ENCODE data around the gene NFE2L1. TPM values are rescaled to one million over a fixed set of nuclear protein-coding genes. Genes with fewer than 3 reads are reported as not detected.

The NFE2L1 gene
- total RNA-seq, 1 experiment from 2014 or later, result 161 TPM

- peaks cover 52% of the 10 kb centered on the region for H3K27me3 Mint-ChIP-seq (ENCODE audit: low read depth)
- Histone ChIP-seq H2BK20ac (ENCODE audit: low read depth, low read length, poor library complexity, severe bottlenecking) (no peak overlapping the region), H2BK5ac (ENCODE audit: insufficient read length, low read length) (no peak overlapping the region), H3K4me1 (ENCODE audit: insufficient read depth, low read length) (no peaks in the 10 kb centered on the region), H2BK12ac (ENCODE audit: insufficient read length, low read depth, low read length) (no peak overlapping the region), H2BK120ac (ENCODE audit: low read depth, low read length, poor library complexity, severe bottlenecking) (no peak overlapping the region), H3K27me3 (ENCODE audit: insufficient read depth, low read length) (no peaks in the 10 kb centered on the region; the same call in 1 of the 2 replicates), H3K18ac (ENCODE audit: insufficient read length, low read depth, low read length) (no peak overlapping the region), H3K9me3 (ENCODE audit: control insufficient read depth, low read depth, low read length) (no peaks in the 10 kb centered on the region), H3K23ac (ENCODE audit: insufficient read length, low read depth, low read length) (no peak overlapping the region), H3K23me2 (ENCODE audit: insufficient read length, low read depth, low read length, poor library complexity, severe bottlenecking) (peaks cover under 1% of the 10 kb centered on the region), H4K91ac (ENCODE audit: insufficient read length, low read depth, low read length) (no peak overlapping the region), H2AK5ac (ENCODE audit: insufficient read length, low read length) (no peak overlapping the region), H3T11ph (ENCODE audit: low read length) (no peak overlapping the region), H2BK15ac (ENCODE audit: low read depth, low read length) (no peak overlapping the region), H3K27ac (ENCODE audit: insufficient read length, low read depth, low read length) (no peak overlapping the region), H3K4ac (ENCODE audit: low read depth, low read length) (no peak overlapping the region), H4K8ac (replicated peaks; ENCODE audit: insufficient read length, low read depth, low read length) (no peak overlapping the region), H3K79me2 (ENCODE audit: insufficient read depth, low read length) (no peaks in the 10 kb centered on the region), H3K4me2 (ENCODE audit: insufficient read depth, insufficient read length, low read length) (no peak overlapping the region), H3K9ac (ENCODE audit: extremely low read depth, insufficient read length, low read length) (no peak overlapping the region), H3K56ac (ENCODE audit: insufficient read length, low read depth, low read length) (no peak overlapping the region), H3K79me1 (ENCODE audit: insufficient read depth, low read depth, low read length, poor library complexity, severe bottlenecking) (no peaks in the 10 kb centered on the region), H4K20me1 (ENCODE audit: control insufficient read depth, insufficient read depth, insufficient read length) (no peaks in the 10 kb centered on the region), H3K14ac (ENCODE audit: insufficient read depth, low read length) (no peak overlapping the region), H4K5ac (ENCODE audit: insufficient read length, low read depth, low read length) (no peak overlapping the region), H2AFZ (ENCODE audit: low read length) (no peak overlapping the region)
- H3K4me1 Mint-ChIP-seq, result peaks cover 12 to 15% of the 10 kb centered on the region in 2 experiments
- H3K4me3 Mint-ChIP-seq, result no peak overlapping the region
- DNase-seq, result no peak
- H3K36me3 Mint-ChIP-seq (ENCODE audit: insufficient read depth in 1 of 3, low read depth in 3 of 3), result no peaks in the 10 kb centered on the region
- peak overlapping the region in 1 of 3 experiments; percentile 25; a peak in 1 of 7 replicates for H3K27ac Mint-ChIP-seq
- no peaks in the 10 kb centered on the region; a peak in 1 of 5 replicates for H3K9me3 Mint-ChIP-seq
- no CpG with 5 or more reads among the region's 5 CpGs for WGBS (ENCODE audit: extremely low coverage, insufficient read length, low lambda C conversion rate)
- TF ChIP-seq, protein P1, sequence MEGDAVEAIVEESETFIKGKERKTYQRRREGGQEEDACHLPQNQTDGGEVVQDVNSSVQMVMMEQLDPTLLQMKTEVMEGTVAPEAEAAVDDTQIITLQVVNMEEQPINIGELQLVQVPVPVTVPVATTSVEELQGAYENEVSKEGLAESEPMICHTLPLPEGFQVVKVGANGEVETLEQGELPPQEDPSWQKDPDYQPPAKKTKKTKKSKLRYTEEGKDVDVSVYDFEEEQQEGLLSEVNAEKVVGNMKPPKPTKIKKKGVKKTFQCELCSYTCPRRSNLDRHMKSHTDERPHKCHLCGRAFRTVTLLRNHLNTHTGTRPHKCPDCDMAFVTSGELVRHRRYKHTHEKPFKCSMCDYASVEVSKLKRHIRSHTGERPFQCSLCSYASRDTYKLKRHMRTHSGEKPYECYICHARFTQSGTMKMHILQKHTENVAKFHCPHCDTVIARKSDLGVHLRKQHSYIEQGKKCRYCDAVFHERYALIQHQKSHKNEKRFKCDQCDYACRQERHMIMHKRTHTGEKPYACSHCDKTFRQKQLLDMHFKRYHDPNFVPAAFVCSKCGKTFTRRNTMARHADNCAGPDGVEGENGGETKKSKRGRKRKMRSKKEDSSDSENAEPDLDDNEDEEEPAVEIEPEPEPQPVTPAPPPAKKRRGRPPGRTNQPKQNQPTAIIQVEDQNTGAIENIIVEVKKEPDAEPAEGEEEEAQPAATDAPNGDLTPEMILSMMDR (conservative IDR thresholded peaks at IDR 0.05), result no peak
Measured at GRCh38 chr17:48030531-48030930, 17.6 kb upstream of the NFE2L1 start.

All from H9 (cell line).